Panc1 (cell line): ENCODE results near the gene DDX17. TPM values are rescaled to one million over a fixed set of nuclear protein-coding genes. Genes with fewer than 3 reads are reported as not detected.

Source experiments
- ATAC-seq: fragments of 200-7000 bp; cut with Tn5 transposase; 2 replicates; pipeline ENCODE4 v1.9.1; 2020; ENCODE audit warnings: mild to moderate bottlenecking, moderate library complexity
- BruUV-seq: library from RNA; stranded (reverse); fragments of 400-500 nt; replicated peaks from 2 replicates; lab custom pipeline; 2021; lab: Mats Ljungman, UMichigan
- CTCF ChIA-PET: fragments of 300-600 bp; sonication (Branson Sonifier 250); formaldehyde crosslinking; loops from one replicate; lab custom pipeline; 2022; ENCODE audit warnings: antibody characterized with exemption; lab: Charles Lee
- POLR2A ChIA-PET: fragments of 300-600 bp; sonication (Branson Sonifier 250); formaldehyde crosslinking; loops from one replicate; lab custom pipeline; 2022; ENCODE audit warnings: antibody characterized with exemption; lab: Charles Lee
- DNase-seq: peaks from one replicate; pipeline ENCODE4 v3.0.0-alpha.2; 2010; ENCODE audit warnings: low read depth, low spot score
- H3K27ac ChIP-seq: 2 replicates; pipeline ENCODE4 v1.5.1; 2011; ENCODE audit warnings: mild to moderate bottlenecking, low read length, inconsistent platforms
- H3K27me3 ChIP-seq: fragments of 200-500 bp; sonication (Bioruptor generic); 2 replicates; pipeline ENCODE4 v1.6.0; 2014; ENCODE audit warnings: low read length, inconsistent platforms; ENCODE audit not compliant: control insufficient read depth, insufficient read depth
- H3K36me3 ChIP-seq: fragments of 200-500 bp; sonication (Bioruptor generic); 2 replicates; pipeline ENCODE4 v1.5.1; 2014; ENCODE audit warnings: inconsistent platforms, mild to moderate bottlenecking, low read length, moderate library complexity; ENCODE audit not compliant: control insufficient read depth, insufficient read depth
- H3K4me1 ChIP-seq: 2 replicates; pipeline ENCODE4 v1.5.1; 2011; ENCODE audit warnings: inconsistent platforms, mild to moderate bottlenecking, low read length, moderate library complexity; ENCODE audit not compliant: control insufficient read depth, insufficient read depth
- H3K4me3 ChIP-seq, 2 experiments: 2 replicates each; pipeline ENCODE4 v1.5.1; 2011 to 2012; ENCODE audit warnings: low read depth in 2 of 2, low read length in 2 of 2, mild to moderate bottlenecking in 2 of 2, inconsistent platforms in 1 of 2, moderate library complexity in 1 of 2
- H3K9me3 ChIP-seq: fragments of 200-500 bp; sonication (Bioruptor generic); 2 replicates; pipeline ENCODE4 v1.5.1; 2014; ENCODE audit warnings: low read depth, mild to moderate bottlenecking, inconsistent platforms, low read length, moderate library complexity; ENCODE audit not compliant: control insufficient read depth, insufficient read depth
- POLR2AphosphoS5 ChIP-seq: IDR thresholded peaks from 2 replicates; pipeline ENCODE4 v1.6.1; 2012; ENCODE audit warnings: mild to moderate bottlenecking, low read depth, low read length, moderate library complexity
- REST ChIP-seq, 2 experiments: IDR thresholded peaks; 2 replicates each; pipeline ENCODE4 v1.6.1; 2011 to 2012; ENCODE audit warnings: low read depth in 2 of 2, control low read depth in 1 of 2, low read length in 1 of 2, mild to moderate bottlenecking in 1 of 2, moderate library complexity in 1 of 2; ENCODE audit not compliant: insufficient read depth in 1 of 2
- SIN3A ChIP-seq: IDR thresholded peaks from 2 replicates; pipeline ENCODE4 v1.6.1; 2012; ENCODE audit warnings: low read depth, mild to moderate bottlenecking, low read length, moderate library complexity, borderline replicate concordance; ENCODE audit not compliant: insufficient read depth
- TCF7L2 ChIP-seq: IDR thresholded peaks from 2 replicates; pipeline ENCODE4 v1.6.1; 2011; ENCODE audit warnings: mild to moderate bottlenecking, low read depth, low read length, inconsistent platforms
- in situ Hi-C: cut with HindIII; loops from 2 replicates; pipeline ENCODE4 v1.10.0; 2016; ENCODE audit warnings: low sequenced_read_pairs, low pct_unique_long_range_greater_than_20kb
- intact Hi-C: fragments of 100-400 bp; cut with micrococcal nuclease; formaldehyde crosslinking; loops from one replicate; pipeline ENCODE4 v1.10.0; 2022; ENCODE audit not compliant: unreplicated experiment
- total RNA-seq: library from RNA; stranded (reverse); gene quantifications from one replicate; pipeline ENCODE4 v1.2.1, GENCODE V29; 2021; ENCODE audit not compliant: unreplicated experiment
- TF ChIP-seq, protein P1 (sequence below): fragments of 450-650 bp; IDR thresholded peaks from 2 replicates; pipeline ENCODE4 v1.5.1; 2017; ENCODE audit warnings: mild to moderate bottlenecking

The DDX17 gene
- total RNA-seq, 1 experiment from 2014 or later = 277 TPM

GRCh38 chr22:38451864-38452263, 54.2 kb downstream of the DDX17 start:
- in situ Hi-C loops = no loop called here
- Histone ChIP-seq H3K4me3 (no peak overlapping the region), H3K4me1 (no peaks in the 10 kb centered on the region), H3K36me3 (no peaks in the 10 kb centered on the region), H3K27me3 (no peaks in the 10 kb centered on the region), H3K9me3 (no peaks in the 10 kb centered on the region), H3K27ac (no peak overlapping the region)
- DNase-seq (no peak), ATAC-seq (no peak)
- no TSS peak for BruUV-seq
- POLR2A ChIA-PET = interaction anchor here (0.6 kb wide), 1 partner anchor 577 kb away, joined by 4 read pairs; no protein-coding TSS in a partner anchor
- TF ChIP-seq, protein P1, sequence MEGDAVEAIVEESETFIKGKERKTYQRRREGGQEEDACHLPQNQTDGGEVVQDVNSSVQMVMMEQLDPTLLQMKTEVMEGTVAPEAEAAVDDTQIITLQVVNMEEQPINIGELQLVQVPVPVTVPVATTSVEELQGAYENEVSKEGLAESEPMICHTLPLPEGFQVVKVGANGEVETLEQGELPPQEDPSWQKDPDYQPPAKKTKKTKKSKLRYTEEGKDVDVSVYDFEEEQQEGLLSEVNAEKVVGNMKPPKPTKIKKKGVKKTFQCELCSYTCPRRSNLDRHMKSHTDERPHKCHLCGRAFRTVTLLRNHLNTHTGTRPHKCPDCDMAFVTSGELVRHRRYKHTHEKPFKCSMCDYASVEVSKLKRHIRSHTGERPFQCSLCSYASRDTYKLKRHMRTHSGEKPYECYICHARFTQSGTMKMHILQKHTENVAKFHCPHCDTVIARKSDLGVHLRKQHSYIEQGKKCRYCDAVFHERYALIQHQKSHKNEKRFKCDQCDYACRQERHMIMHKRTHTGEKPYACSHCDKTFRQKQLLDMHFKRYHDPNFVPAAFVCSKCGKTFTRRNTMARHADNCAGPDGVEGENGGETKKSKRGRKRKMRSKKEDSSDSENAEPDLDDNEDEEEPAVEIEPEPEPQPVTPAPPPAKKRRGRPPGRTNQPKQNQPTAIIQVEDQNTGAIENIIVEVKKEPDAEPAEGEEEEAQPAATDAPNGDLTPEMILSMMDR = no peak
- TF ChIP-seq REST (IDR thresholded peaks at IDR 0.05; ENCODE audit: insufficient read depth in 1 of 2, low read depth in 2 of 2, low read length in 1 of 2) = no peak
- TF ChIP-seq TCF7L2 = no peak
- no peak for TF ChIP-seq SIN3A
- CTCF ChIA-PET = interaction anchor here (0.6 kb wide), 1 partner anchor 16 kb away, joined by 3 read pairs; no protein-coding TSS in a partner anchor
- intact Hi-C loops = no loop called here

- ATAC-seq (no peak), DNase-seq (no peak)
- Histone ChIP-seq H3K27me3 (no peaks in the 10 kb centered on the region), H3K27ac (no peak overlapping the region), H3K4me3 (no peak overlapping the region), H3K9me3 (no peaks in the 10 kb centered on the region), H3K36me3 (no peaks in the 10 kb centered on the region), H3K4me1 (no peaks in the 10 kb centered on the region)
- in situ Hi-C loops = no loop called here
- ChIA-PET POLR2A (interaction anchor here (0.6 kb wide), 2 partner anchors 13 to 576 kb away, joined by 3 to 4 read pairs; no protein-coding TSS in a partner anchor), CTCF (interaction anchor here (0.6 kb wide), 1 partner anchor 16 kb away, joined by 3 read pairs; no protein-coding TSS in a partner anchor)
- no peak for TF ChIP-seq TCF7L2
- no peak for TF ChIP-seq SIN3A
- TF ChIP-seq, protein P1 = no peak
- no peak for TF ChIP-seq POLR2AphosphoS5
- no peak for TF ChIP-seq REST (IDR thresholded peaks at IDR 0.05; ENCODE audit: insufficient read depth in 1 of 2, low read depth in 2 of 2, low read length in 1 of 2)
- no TSS peak for BruUV-seq
- intact Hi-C loops = no loop called here
These were observed 54.7 kb downstream of the DDX17 start for GRCh38 chr22:38451404-38451803.
